Stimulated activated CD4-positive, alpha-beta T cell treated with anti-CD3 and anti-CD28 coated beads, Interleukin-12 subunit alpha, Interleukin-12 subunit beta, amount 100 ng/mL, for 48 hours (primary cell): ENCODE results near the gene RNF217.
"Not testable (repeated sequence)": the region's sequence is repeated elsewhere in the genome, so short reads cannot be mapped to it uniquely, and the experiment has no call there.

ENCODE experiments used
- DNase-seq, 3 donors: peaks; one replicate each; pipeline ENCODE4 v3.0.0-alpha.2; 2020; ENCODE audit warnings: low read depth in 2 of 3, low spot score in 1 of 3

RNF217 gene

DNA sequence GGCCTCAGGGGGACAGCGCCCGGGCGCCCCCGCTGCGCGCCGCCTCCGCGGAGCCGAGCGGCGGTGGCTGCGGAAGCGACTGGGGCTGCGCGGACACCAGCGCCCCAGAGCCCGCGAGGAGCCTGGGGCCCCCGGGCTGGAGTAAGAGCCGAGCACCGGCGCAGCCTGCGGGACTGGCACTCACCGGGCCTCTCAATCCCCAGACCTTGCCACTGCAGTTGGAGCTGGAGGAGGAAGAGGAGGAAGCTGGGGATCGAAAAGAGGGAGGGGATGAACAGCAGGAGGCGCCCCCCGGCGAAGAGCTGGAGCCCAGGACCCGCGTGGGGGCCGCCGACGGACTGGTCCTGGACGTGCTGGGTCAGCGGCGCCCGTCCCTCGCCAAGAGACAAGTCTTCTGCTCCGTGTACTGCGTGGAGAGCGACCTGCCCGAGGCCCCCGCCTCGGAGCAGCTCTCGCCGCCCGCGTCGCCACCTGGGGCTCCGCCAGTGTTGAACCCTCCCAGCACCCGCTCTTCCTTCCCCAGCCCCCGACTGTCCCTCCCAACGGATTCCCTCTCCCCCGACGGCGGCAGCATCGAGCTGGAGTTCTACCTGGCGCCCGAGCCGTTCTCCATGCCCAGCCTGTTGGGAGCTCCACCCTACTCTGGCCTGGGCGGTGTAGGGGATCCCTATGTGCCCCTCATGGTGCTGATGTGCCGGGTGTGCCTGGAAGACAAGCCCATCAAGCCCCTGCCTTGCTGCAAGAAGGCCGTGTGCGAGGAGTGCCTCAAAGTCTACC is 590 bp downstream of the RNF217 start:
- no peak for DNase-seq

DNA sequence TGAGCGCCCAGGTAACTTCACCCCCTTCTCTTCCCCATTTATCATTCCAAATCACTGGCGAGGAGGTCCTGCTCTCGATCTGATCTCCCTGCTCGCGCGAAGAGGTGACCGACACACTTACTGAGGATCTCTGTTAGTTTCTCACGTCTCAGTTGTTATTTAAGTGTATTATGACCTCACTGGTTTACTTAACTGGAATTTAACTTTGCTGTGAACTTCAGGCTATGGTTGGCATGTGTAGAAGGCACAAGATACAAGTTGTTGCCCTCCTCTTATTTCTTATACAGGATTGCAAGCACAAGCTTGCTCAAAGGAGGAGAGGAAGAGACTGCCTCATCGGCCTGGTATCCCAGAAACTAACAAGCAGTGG is 1.2 kb downstream of the RNF217 start:
- no peak for DNase-seq

DNA sequence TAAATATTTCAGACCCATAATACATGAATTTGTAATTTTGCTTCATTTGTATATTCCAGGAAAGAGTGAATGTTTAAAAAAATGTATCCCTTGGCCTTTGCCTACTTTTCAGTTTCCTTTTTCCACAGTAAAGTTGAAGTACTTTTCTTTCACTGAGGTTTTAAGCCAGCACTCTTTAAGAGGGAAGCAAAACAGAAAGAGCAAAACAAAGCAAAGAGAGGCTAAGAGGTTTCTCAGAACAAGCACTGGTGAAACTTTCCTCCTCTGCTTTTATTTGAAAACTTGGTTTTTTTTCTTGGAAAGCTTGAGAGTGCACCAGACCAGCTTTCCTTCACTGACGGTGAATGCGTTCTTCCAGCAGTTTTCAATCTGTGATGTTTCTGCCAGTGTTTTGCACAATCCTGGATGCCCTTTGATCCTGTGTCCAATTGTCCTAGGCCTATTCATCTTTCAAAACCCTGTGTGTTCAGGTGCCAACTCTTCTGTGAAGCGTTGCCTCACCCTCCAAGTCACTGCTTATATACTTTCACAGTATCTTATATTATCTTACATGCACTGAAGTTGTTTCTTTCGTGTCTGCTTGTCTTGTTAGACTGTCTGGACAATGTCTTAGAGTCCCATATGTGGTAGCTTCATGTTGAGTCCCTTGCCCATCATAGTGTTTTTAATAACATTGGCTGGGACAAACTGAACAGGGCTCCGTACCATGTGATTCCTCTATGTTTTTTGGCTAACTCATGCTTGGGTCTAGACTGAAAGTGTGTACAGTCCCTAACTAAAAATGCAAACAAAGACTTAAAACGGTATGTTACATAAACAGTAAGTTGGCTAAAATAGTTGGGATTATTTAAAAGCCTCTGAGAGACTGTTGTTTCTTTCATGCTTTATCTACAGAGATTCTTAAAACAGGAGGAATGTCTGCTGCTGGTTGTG is 1.9 kb downstream of the RNF217 start:
- no peak for DNase-seq

DNA sequence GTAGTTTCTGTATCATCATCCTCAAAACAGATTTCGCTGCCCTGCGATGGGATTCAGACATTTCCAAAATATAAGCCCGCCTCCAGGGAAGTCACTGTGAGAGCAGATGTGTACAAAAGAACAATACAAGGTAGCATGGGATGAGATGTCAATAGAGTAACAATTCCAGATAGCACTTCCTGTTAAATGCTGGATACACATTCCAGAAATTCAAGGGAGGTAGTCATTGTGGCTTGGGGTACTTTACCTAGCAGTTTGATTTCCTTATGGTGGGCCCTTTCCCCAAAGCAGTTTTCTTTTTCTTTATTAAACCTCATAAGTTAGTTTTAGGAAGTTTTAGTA is 2.5 kb downstream of the RNF217 start:
- DNase-seq: no peak

DNA sequence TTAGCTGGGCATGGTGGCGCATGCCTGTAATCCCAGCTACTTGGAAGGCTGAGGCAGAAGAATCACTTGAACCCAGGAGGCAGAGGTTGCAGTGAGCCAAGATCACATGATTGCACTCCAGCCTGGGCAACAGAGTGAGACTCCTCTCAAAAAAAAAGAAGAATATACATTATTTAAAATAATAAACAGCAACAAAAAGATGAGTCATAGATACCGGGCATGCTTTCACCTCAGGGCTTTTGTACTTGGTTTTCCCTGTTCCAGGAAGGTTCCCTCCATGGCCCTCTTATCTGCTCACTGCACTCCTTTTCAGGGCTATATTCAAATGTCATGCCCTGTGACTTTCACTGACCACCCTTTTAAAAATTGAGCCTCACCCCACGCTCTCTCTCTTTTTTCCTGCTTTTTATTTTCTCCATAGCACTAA is 3.2 kb downstream of the RNF217 start:
- not testable (repeated sequence) for DNase-seq

DNA sequence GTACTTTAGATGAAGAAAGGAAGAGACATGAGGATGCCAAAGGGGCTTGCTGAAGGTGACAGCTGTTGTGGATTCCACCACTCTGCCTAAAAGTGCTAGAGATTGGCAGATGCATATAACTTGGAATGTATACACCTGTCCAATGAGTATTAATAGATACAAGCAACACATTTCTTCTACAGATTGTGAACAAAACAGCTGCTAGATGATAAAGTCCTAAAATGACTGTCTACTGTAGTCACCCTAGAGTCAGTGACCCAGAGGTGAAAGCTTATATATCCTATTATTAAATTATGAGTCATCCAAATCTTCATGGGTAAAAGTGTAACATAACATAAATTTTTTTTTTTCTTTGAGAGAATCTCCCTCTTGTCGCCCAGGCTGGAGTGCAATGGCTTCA is 5.2 kb downstream of the RNF217 start:
- DNase-seq: no peak

DNA sequence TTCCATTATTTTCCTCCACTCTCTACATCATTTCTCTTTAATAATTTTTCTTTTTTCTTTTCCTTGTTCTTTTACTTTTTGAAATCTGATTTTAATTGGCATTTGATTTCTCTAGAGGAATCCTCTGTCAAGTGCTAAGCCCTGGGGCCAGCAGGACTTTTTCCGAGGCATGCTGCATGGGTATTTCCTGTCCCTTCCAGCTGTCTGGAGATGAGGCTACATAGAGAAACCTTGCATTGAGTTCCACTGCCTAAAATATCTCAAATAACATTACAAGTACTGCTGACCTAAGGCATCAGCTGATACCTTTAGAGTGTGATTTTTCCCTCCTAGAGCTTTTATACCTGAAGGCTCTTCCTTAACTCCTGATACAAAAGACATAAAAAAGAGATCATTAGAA is 6.2 kb downstream of the RNF217 start:
- DNase-seq: no peak

DNA sequence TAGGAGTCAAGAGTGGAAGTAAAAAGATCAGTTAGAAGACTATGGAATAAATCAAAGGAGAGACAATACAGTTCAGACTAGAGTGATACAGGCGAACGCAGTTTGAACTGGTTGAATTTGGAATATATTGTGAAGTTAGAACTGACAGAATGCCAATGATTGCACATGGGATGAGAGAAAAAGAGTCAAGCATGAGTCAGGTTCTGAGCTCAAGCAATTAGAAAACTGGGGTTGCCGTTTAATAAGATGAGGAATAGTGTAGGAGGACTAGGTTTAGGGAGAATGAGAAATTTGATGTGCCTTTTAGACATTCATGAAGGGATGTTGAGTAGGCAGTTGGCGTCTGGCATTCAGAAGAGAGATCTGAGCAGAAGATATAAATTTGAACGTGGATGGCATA is 8.0 kb downstream of the RNF217 start:
- DNase-seq: no peak

DNA sequence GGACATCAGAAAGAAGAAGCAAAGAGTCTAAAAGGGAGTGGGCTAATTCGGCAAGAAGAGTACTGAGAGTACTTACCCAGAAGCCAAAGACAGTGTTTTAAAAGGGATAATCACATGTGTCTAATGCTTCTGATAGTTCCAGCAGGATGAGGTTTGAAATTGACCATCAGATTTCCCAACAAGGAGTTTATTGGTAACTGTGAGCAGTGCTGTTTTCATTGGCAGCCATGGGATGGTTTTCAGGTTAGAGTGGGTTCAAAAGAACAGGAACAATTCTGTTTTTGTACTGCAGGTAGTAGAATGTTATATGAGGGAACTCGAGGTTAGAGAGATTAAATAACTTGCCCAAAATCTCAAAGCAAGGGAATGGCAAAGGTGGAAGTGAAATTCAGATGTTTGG is 8.5 kb downstream of the RNF217 start:
- DNase-seq: no peak

DNA sequence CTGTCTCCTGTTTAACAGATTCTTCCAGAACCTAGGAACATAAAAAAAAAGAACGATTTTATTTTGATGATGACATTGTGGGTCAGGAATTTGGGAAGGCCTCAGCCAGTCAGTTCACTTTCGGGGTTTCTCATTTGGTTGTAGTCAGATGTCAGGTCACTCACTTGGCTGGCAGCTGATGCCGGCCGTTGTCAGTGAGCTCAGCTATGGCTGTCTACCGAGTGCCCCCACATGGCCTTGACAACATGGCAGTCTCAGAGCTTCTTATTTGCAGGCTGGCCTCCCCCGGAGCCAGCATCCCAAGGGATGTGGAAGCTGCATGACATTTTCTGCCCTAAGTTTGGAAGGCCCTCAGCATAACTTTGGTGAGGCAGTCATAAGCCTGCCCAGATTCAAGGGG is 11.5 kb downstream of the RNF217 start:
- DNase-seq: no peak

DNA sequence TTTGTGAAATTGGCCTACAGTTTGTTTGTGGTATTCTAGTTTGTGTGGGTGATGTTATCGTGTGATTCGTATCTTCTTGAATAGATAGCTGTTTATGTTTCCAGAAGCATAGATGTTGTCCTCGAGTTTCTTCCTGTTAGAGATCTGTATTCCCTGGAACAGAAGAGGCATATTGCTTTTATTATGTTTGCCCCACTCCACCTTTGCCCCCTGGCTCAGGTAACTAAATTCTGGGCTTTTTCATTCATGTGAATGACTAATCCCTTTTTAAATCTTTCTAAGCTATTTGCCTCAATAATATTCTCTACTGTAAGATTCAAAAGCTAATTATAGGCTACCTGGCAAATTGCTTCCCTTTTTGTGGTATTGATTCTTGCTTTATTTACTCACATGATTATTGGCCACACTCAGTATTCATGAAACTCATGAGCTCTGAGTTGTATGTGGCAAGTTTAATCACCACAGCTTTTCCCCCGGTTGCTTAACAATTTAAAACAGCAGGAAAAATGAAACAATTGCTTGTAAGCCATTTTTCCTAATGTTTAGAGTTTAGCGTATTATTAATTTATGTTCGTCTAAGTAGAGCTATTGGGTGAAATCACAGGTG is 12.6 kb downstream of the RNF217 start:
- no peak for DNase-seq

DNA sequence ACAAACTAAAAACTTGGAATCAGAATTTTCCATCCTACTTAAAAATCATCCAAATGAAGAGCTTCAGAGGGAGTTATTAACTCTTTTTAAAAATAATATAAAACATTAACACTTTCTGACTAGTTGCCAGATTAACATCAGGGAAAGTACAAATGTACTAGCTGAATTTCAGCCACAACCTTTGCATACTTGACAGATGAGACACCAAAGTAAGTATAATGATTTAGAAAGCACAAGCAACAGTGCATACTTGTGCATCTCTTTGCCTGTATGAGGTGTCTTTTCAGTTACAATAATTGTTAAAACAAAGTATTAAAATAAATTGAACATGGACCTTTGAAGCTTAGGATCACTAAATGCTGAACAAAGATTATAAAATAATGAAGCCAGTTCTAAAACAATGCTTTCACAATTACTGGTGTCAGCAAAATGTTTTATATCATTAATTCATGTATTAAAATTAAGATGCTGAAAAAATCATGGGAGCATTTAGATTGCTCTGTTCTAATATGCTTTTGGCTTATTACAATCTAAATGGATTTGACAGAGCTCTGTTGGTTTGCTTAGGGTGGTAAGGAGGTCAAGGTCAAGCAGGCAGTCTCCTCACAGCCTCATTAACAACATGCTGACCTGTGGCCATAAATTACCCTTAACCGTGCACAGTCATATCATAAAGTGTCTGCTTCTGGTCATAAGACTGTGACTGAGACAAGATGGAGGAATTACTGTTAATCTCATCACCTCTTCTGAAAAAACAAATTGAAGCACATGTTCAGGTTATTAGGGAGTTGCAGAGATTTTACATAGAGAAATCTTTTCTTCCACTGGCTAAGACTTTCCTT is 15.1 kb downstream of the RNF217 start:
- no peak for DNase-seq

DNA sequence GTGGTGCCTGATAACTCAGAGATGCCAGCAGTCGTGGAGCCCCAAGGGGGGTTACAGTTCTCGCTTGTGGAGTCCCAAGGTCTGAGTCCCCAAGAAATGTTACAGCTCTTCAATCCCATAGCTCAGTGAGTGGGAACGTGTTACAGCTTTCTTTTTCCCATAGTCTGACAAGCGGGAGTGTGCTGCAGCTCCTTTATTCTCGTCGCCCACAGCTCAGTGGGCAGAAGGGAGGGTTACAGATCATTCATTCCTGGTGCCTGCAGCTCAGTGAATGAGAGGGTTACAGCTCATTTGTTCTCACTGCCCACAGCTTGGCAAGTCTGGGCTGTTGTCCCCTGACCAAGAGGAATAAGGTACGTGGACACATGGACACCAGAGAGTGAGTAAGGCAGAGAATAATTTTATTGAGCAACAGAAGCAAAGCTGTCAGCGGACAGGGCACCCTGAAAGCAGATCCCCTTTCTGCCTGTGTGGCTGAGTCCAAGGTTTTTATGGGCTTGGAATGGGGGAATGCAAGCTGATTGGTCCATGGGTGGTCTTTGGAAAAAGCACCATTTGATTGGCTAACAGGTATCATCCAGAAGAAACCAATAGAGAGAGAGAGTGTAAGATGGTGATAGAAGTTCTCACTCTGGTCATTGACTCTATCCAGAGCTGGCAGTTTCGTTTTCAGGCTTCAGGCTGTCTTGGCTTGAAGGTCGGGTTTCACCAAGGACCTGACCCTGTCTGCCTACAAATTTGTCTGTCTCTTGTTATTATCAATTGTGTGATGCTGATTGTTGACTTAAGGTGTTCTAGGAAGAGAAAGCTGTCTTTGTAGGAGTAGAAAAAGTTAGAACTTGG is 16.4 kb downstream of the RNF217 start:
- DNase-seq: no peak

DNA sequence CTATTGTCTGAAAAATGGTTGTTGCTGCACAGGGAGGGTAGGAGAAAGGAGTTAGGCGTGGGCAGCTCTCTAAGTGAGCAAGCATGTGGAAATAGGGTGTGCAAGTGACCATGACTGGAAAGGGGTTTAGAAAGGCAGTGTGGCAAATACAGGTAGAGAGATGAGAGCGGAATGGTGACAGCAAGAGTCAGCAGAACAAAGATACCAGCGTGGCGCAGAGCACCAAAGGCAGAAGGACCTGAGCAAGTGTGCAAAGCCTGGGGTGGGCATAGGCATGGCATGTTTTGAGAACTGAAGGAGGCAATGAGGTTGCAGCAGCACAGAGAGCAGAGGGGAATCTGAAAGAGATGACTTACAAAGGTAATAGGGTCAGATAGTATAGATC is 17.0 kb downstream of the RNF217 start:
- no peak for DNase-seq

DNA sequence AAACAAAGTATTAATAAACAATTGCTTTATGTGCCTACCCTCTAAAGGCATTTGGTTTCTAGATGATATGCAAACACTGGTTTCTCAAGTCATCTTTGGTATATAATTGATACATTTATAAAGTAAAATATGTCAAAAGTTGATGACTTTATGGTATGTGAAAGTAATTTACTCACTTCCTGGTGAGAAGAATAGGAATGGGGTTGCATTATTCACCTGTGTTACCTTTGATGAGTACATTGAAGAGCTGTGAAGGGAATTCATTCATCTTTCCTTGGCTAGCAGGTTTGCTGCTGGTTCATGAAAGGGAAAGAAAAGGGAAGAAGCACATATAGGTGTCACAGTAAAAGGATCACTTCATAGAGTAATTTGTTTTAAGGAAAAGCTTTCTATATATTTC is 20.4 kb downstream of the RNF217 start:
- no peak for DNase-seq

DNA sequence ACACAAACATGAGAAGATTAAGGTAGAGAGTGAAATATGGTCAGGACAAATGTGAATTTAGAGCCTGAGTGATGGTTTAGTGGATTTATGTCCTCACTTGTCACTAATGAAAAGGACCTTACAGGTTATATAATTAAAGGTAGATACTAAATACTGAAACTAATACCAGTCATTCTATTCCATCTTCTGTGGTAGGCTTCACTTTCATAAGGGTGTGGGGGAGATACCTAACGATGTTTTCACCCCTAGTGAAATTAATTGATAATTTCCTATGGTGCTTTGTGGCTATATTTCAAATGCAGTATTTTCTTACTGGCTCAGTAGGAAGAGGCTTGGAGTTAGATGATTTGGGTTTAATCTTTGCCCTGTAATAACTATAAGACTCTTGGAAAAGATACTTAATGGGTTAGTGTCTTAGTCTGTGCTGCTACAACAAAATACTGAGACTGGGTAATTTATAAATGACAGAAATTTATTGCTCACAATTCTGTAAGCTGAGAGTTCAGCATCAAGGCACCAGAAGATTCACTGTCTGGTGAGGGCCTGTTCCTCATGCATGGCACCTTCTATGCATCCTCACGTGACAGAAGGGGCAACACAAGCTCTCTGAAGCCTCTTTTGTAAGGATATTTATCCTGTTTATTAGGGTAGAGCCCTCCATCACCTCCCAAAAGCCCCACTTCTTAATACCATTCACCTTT is 21.3 kb downstream of the RNF217 start:
- no peak for DNase-seq

DNA sequence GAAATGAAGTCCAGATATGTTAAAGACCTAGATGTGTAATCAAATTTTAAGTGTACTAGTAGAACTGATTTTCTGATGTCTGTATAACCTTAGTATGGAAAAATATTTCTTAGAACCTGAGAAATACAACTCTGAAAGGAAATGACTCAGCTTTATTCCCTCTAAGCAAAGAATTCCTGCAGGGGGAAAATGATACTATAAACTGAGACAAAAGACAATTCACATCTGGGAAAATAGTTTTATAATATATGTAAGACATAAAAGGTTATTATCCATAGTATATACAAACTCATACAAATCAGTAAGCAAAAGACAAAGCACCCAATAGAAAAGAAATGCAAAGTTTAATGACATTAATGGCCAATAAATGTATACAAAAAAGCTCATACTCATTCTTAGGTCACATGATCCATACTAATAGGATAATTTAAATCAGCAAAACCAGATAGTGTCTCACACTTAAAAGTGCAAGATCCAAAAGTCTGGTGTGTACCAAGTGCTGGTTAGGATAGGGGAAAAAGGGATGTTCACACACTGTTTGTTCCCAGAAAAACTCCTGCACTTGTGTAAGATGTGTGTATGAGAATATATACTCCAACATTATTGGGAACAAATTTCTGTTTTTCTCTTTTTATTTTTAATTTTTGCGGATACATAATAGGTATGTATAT is 22.6 kb downstream of the RNF217 start:
- no peak for DNase-seq

DNA sequence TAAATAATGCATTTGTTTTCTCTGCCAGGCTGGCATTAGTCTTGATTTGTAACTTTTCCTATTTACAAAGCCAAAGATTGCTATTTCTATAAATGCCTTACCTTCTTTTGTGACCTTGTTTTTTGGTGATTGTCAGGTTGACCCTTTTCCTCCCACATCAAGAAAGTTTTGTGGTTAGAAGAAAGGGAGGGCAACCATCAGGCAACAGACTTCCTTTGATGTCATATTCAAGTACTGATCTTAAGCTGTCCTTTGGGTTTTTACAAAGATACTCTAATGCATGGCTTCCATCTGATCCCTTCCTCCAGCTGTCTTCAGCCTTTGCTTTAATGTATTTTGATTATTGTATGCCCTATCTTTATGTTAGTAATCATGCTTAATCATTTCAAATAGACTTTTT is 23.9 kb downstream of the RNF217 start:
- no peak for DNase-seq

DNA sequence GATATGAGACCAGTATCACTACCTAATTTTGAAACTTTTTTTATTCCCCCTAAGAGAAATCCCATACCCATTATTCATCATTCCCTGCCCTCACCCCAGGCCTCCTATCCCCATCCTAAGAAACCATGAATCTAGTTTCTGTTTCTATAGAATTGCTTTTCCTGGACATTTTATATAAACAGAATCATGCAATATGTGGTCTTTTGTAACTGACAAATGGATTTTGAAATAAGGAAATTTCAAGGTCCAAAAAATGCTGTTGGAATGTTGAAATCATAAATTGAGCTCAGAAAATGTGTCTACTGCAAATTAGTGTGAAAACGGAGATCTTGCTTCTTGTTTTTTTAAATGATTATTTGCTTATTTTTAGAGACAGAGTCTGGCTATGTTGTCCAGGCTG is 25.1 kb downstream of the RNF217 start:
- no peak for DNase-seq
